ENCODE data around the gene ELMO3.

The ELMO3 gene

GRCh38 chr16:67163999-67164558 is 34.9 kb upstream of the ELMO3 start:
- no peak for DNase-seq (ENCODE audit: low read depth in 2 of 2)

- DNase-seq (ENCODE audit: low read depth in 2 of 2) = no peak
Observed at GRCh38 chr16:67164599-67165061, 34.3 kb upstream of the ELMO3 start, which contains the start of gene HSF4. HSF4 (plus strand) TSS chr16:67164745; CDS start chr16:67164812, 67 bp downstream.

- DNase-seq (ENCODE audit: low read depth in 2 of 2) = no peak
Observed at GRCh38 chr16:67165121-67166078, 33.5 kb upstream of the ELMO3 start.

- no peak for DNase-seq (ENCODE audit: low read depth in 2 of 2)
Observed at GRCh38 chr16:67166110-67166547, 32.8 kb upstream of the ELMO3 start.

- no peak for DNase-seq (ENCODE audit: low read depth in 2 of 2)
Observed at GRCh38 chr16:67166598-67167168, 32.2 kb upstream of the ELMO3 start.

GRCh38 chr16:67167588-67167987 is 31.3 kb upstream of the ELMO3 start:
- DNase-seq (ENCODE audit: low read depth in 2 of 2) = no peak

GRCh38 chr16:67169011-67169451 is 29.9 kb upstream of the ELMO3 start:
- no peak for DNase-seq (ENCODE audit: low read depth in 2 of 2)

GRCh38 chr16:67169642-67170167 is 29.2 kb upstream of the ELMO3 start:
- DNase-seq (ENCODE audit: low read depth in 2 of 2) = no peak

- peak in 1 of 2 donors; percentile 12 for DNase-seq (ENCODE audit: low read depth in 2 of 2)
Observed at GRCh38 chr16:67170168-67170948, 28.6 kb upstream of the ELMO3 start, which contains the start of gene NOL3. NOL3 (plus strand) TSS chr16:67170538.

GRCh38 chr16:67170949-67171649 is 27.8 kb upstream of the ELMO3 start:
- DNase-seq (ENCODE audit: low read depth in 2 of 2) = no peak

GRCh38 chr16:67173323-67173722 is 25.6 kb upstream of the ELMO3 start:
- DNase-seq (ENCODE audit: low read depth in 2 of 2) = no peak

GRCh38 chr16:67173808-67174705 is 24.9 kb upstream of the ELMO3 start:
- DNase-seq (ENCODE audit: low read depth in 2 of 2) = peak; percentile 17 to 43

GRCh38 chr16:67174706-67175231 is 24.2 kb upstream of the ELMO3 start:
- DNase-seq (ENCODE audit: low read depth in 2 of 2) = no peak

- no peak for DNase-seq (ENCODE audit: low read depth in 2 of 2)
Observed at GRCh38 chr16:67176662-67177061, 22.3 kb upstream of the ELMO3 start.

- no peak for DNase-seq (ENCODE audit: low read depth in 2 of 2)
Observed at GRCh38 chr16:67177743-67178699, 20.9 kb upstream of the ELMO3 start.

GRCh38 chr16:67179421-67180080 is 19.4 kb upstream of the ELMO3 start:
- DNase-seq (ENCODE audit: low read depth in 2 of 2) = no peak

GRCh38 chr16:67180166-67180565 is 18.8 kb upstream of the ELMO3 start:
- DNase-seq (ENCODE audit: low read depth in 2 of 2) = no peak

GRCh38 chr16:67181346-67181745 is 17.6 kb upstream of the ELMO3 start:
- no peak for DNase-seq (ENCODE audit: low read depth in 2 of 2)

Data from stimulated activated CD8-positive, alpha-beta memory T cell treated with anti-CD3 and anti-CD28 coated beads, Interleukin-7, amount 100 ng/mL, for 4 hours (primary cell).